ENCODE results near the gene CCDC187.

Gene CCDC187

GRCh38 chr9:136297016-136297691 lies 6.7 kb downstream of the CCDC187 start:
- no peak for FAIRE-seq

GRCh38 chr9:136296434-136297015 lies 7.4 kb downstream of the CCDC187 start:
- no peak for FAIRE-seq

DNA sequence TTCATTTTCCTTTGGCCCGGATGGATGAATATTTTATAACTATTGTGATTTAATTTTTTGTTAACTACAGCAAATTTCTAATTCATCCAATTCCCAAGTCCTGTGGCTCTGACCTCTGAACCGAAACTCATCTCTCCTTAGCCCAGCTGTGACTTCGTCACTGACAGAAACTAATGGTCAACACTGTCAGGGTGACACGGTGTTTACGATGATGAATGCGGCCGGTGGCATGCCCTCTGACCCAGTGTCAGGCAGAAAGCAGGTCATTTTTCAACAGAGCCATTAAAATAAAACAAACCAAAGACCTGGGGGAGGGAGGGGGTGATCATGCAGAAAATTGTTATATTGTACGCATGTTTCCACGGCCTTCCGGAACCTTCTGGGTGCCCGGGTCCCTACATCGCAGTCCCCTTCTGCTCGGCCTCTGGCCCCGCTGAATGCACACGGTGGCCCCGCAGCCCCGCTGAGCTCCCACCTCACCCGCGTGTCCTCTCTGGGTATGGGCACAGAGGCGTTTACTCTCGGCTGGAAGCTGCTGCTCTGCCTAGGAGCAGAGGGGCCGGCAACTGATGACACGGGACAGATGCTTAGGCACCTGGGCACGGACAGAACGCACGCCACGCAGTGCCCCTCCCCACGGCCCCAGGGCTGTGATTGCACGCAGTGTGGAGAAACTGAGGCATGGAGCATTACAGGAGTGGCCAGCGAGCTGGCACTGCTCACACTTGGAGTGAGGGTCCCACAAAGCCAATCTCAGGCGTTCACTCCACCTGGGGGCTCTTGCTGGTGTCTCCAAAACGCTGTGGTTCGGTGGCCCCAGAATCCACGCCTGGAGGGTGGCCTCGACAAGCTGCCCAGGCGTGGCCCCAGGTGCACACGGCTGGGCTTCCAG lies 8.1 kb downstream of the CCDC187 start:
- no peak for FAIRE-seq

DNA sequence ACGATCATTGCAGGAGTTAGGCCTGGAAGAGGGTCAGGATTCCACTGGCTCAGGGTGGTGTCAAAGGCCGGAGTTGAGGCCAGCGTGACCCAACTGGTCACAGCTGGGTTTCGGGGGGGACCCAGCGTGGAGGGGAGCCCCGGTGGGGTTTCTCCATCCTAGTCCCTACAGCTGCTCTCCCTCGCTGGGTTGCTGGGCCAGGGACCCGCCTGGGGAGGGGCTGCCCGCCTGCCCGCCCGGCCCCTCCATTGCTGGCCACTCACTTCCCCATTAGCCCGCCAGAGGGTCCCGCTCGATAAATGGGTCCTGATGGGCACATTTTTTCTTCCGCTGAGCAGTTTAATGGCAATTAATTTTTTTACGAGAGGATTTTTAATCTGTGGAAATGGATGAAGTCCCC lies 8.8 kb downstream of the CCDC187 start:
- FAIRE-seq, result no peak

GRCh38 chr9:136294437-136294836 lies 9.5 kb downstream of the CCDC187 start:
- FAIRE-seq, result no peak

DNA sequence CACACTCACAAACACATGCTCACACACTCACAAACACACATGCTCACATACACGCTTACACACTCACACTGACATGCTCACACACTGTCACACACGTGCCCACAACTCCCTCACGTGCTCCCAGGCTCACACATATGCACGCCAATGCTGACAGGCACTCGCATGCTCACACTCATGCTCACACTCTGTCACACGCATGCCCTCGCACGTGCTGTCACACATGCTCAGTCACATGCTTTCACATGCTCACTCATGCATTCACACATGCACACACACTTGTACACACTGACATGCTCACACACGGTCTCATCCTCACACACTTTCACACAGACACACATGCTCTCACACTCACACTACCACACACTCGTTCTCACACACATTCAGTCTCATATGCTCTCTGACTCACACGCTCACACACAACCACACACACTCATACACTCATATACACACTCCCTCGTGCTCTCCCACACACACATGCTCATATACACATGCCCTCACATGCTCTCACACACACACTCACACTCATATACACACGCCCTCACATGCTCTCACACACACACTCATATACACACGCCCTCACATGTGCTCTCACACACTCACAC lies 10.3 kb downstream of the CCDC187 start:
- FAIRE-seq, result no peak

DNA sequence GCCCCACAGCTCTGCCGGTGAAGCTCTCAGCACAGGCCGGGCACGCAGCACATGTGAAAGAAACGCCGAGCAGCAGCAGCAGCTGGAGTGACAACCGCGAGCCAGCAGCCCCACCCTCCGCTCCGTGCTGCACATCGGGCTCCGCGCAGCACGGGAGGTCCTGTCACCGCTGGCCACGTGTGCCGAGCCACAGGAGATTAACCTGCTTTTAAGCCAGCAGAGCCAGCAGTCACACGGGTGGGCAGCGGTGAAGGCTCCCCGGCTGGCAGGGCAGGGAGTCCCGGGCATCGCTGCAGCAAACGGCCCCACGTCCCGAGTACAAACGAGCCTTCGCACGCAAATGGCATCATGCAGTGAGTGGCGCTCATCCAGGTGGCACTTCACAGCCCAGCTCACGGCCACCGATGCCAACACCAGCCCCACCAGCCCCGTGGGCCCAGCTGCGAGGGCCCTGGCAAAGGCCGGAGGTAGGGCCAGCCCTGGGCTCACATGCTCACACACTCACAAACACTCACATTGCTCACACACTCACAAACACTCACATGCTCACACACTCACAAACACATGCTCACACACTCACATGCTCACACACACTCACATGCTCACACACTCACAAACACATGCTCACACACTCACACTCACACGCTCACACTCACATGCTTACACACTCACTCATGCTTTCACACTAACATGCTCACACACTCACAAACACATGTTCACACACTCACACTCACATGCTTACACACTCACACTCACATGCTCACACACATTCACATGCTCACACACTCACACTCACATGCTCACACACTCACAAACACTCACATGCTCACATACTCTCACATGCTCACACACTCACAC lies 11.1 kb downstream of the CCDC187 start:
- no peak for FAIRE-seq

GRCh38 chr9:136292026-136292538 lies 11.8 kb downstream of the CCDC187 start:
- FAIRE-seq, result no peak

- no peak for FAIRE-seq
These were observed 12.4 kb downstream of the CCDC187 start for GRCh38 chr9:136291306-136292025.

DNA sequence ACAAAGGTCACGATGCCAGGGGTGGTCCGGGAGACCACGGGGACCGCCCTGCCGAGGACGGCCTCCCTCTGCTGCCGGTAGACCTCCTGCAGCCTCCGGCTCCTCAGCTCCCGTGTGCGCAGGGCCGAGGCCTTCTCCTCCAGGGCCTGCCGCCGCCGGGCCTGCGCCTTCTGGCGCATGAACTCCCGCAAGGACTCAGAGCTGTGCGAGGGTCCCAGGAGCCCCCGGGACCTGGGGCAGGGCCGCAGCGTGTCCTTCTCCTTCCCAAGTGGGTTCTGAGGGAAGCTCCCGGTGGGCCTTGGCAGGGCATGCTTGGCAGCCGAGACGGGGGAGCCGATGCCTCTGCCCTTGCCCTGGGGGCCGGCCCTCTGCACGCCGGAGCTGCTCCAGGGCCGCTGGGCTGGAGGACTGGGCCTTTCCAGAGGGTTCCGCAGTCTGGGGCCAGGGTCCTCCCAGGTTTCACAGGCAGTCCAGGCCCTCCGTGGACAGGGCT lies 13.3 kb downstream of the CCDC187 start:
- no peak for FAIRE-seq

- FAIRE-seq, result no peak
These were observed 14.0 kb downstream of the CCDC187 start for GRCh38 chr9:136289651-136290507.

DNA sequence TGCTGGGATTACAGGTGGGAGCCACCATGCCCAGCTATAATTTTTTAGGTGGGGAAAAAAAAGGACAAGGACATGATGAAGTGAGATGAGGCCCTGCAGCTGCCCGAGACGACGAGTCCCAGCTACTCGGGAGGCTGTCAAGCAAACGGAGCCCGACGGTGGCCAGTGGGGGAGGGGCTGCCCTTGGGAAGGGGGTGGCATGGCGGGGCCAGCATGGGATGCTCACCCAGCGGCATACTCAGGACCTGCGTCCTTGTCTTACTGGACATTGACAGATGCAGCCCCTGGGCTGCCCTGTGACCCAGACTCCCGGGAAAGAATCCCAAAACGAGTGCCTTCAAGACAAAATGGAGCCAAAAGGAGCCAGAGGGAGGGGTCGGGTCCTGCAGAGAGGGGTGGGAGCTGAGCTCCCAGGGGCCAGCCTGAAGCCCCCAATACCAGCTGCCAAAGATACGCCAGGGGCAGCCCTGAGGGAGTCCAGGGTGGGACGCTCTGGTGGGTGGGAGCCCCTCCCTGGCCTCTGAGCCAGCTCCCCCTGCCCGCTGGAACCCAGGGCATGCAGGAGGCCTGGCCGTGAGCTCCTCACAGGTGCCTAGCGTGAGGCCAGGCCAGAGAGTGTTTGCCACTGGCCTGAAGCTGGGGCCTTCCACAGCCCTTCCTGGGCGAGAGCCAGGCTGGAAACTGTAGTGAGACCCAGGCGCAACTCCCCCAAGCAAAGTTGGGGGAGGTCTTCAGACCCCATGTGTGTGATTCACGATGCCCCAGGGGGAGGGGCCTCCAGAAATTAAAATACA lies 15.7 kb downstream of the CCDC187 start:
- FAIRE-seq, result no peak

- no peak for FAIRE-seq
These were observed 16.9 kb downstream of the CCDC187 start for GRCh38 chr9:136286987-136287379.

DNA sequence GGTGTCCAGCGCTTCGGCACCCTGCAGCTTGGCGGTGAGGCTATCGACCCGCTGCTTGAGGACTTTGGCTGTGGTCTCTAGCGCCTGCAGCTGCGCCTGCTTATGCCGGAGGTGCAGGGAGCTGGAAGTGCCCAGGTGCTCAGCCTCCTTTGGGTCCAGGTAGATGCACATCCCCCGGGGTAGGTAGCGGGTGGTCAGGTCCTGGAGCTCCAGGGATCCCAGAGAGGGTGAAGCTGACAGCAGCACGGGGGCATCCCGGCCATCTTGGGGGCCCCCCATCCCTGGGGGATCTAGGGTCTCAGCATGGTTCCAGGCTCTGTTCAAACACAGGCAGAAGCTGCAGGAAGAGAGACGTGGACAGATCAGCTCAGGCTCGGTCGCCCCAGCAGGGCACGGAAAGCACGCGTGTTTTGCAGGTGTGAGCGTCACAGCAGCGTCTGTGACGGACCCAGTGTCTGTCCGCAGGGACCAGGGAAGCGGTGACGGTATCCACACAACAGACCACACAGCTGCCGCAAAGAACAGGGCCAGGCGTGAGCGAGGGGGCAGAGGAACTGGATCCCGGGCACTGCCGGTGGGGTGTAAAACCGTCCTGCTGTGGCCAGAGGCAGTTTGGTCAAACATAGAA lies 17.4 kb downstream of the CCDC187 start:
- FAIRE-seq, result no peak

GRCh38 chr9:136285501-136286358 lies 18.2 kb downstream of the CCDC187 start:
- FAIRE-seq, result no peak

DNA sequence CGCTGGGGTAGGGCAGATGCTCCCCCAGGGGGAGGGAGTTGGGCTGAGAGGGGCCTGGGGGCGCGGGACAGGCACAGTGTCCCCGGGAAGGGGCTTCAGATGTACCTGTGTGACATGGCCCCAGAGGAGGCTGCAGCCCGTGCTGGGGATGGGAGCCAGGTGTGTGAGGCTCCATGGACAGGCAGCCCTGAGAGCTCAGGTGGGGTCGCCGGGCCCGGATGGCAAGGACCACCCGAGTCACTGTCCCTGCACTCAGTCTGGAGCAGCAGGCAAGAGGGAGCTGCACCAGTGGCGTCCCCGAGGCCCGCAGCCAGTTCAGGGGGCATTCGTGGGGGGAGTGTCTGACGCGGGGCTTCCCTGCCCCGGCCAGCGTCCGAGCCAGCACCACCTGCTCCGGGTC lies 18.9 kb downstream of the CCDC187 start:
- no peak for FAIRE-seq

GRCh38 chr9:136284311-136284710 lies 19.6 kb downstream of the CCDC187 start:
- no peak for FAIRE-seq

Data from TTC549 (cell line).